ENCODE measurements around the gene INSIG2. TPM values are rescaled to one million over a fixed set of nuclear protein-coding genes. Genes with fewer than 3 reads are reported as not detected.

The INSIG2 gene
- total RNA-seq, 1 experiment from 2014 or later, result 8.5 TPM

DNA sequence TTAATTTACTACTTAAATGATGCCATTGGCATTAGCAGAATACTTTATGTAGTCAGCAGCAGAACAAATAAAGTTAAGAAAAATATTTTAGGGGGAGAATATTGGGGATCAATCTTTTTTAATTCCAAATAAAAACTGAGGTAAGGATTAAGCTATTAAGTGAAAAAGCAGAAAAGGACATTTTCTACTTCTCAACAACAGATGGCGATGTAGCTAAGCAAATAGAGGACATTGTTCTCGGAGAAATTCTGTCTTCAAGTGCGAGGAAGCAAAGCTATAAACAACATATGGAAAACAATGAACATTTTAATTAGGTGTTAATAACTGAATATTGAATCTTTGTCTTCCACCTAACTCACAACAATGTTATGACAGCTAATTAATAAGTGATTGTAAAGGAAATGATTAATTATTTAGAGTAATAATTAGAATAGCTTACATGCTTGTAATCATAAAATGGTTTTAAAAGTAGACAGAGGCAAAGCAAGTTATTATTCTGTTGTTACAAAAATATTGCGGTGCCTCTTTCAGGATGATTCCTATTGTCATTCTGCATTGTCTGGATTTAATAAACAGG, 41.5 kb upstream of the INSIG2 start:
- H3K9me3 ChIP-seq (ENCODE audit: low read length), result no peaks in the 10 kb centered on the region
- no peaks in the 10 kb centered on the region for H4K20me1 ChIP-seq (ENCODE audit: low read length)
- H3K27me3 ChIP-seq (ENCODE audit: low read length), result no peaks in the 10 kb centered on the region
- H3K9me2 ChIP-seq (replicated peaks; ENCODE audit: low read length), result no peaks in the 10 kb centered on the region
- TF ChIP-seq EZH2phosphoT487 (IDR thresholded peaks at IDR 0.05; ENCODE audit: borderline replicate concordance, low read length) (no peak), CTCF (conservative IDR thresholded peaks at IDR 0.05; ENCODE audit: low read depth, low read length) (peak; percentile 87)
- no TSS peak for BruUV-seq (replicated peaks)
- no peaks in the 10 kb centered on the region for H3F3A ChIP-seq (ENCODE audit: low read length, unreplicated experiment)
- peak; percentile 71 for DNase-seq
- intact Hi-C loops (cut with micrococcal nuclease), result loop anchor here (1.0 to 5.0 kb wide), 10 partner anchors 15 to 821 kb away; no protein-coding TSS in a partner anchor
- peaks cover 53% of the 10 kb centered on the region for H3K4me1 ChIP-seq (ENCODE audit: insufficient read depth, low read length)
- H3K4me3 ChIP-seq (ENCODE audit: low read length), result peak overlapping the region; percentile 45
- H3K79me2 ChIP-seq (ENCODE audit: low read length), result no peaks in the 10 kb centered on the region
- H3K9ac ChIP-seq (ENCODE audit: low read length), result peak overlapping the region; percentile 24
- H3K4me2 ChIP-seq (ENCODE audit: low read length), result peak overlapping the region; percentile 72
- no peak overlapping the region for H2AFZ ChIP-seq (ENCODE audit: low read length)
- H3K27ac ChIP-seq (ENCODE audit: low read length), result peak overlapping the region; percentile 66
- POLR2A ChIA-PET (ENCODE audit: unreplicated experiment), result interaction anchor here (0.6 kb wide), 2 partner anchors 77 to 162 kb away, joined by 3 read pairs; no protein-coding TSS in a partner anchor
- no peaks in the 10 kb centered on the region for H3K36me3 ChIP-seq (ENCODE audit: low read depth, low read length)
- CTCF ChIA-PET, result interaction anchor here (0.5 to 2.5 kb wide), 15 partner anchors 9 to 835 kb away, joined by 3 to 19 read pairs (median 6); partner anchors contain the start of gene INSIG2
- ATAC-seq, result peak; percentile 9; the same call in 1 of the 2 replicates

GRCh38 chr2:118047380-118047826, 40.9 kb upstream of the INSIG2 start:
- no peaks in the 10 kb centered on the region for H3K27me3 ChIP-seq (ENCODE audit: low read length)
- no peaks in the 10 kb centered on the region for H3K9me2 ChIP-seq (replicated peaks; ENCODE audit: low read length)
- peak; percentile 84 for DNase-seq
- peak overlapping the region; percentile 24 for H3K9ac ChIP-seq (ENCODE audit: low read length)
- H3K4me3 ChIP-seq (ENCODE audit: low read length), result peak overlapping the region; percentile 45
- no peaks in the 10 kb centered on the region for H3K9me3 ChIP-seq (ENCODE audit: low read length)
- TF ChIP-seq CTCF (conservative IDR thresholded peaks at IDR 0.05; ENCODE audit: low read depth, low read length) (no peak), EZH2 (IDR thresholded peaks at IDR 0.05; ENCODE audit: low read length, unreplicated experiment) (no peak), EZH2phosphoT487 (IDR thresholded peaks at IDR 0.05; ENCODE audit: borderline replicate concordance, low read length) (no peak)
- no peak overlapping the region for H2AFZ ChIP-seq (ENCODE audit: low read length)
- peak overlapping the region; percentile 72 for H3K4me2 ChIP-seq (ENCODE audit: low read length)
- CTCF ChIA-PET, result interaction anchor here (0.5 to 2.5 kb wide), 12 partner anchors 9 to 808 kb away, joined by 3 to 19 read pairs (median 7); partner anchors contain the start of gene INSIG2
- no peaks in the 10 kb centered on the region for H3K79me2 ChIP-seq (ENCODE audit: low read length)
- ATAC-seq, result peak; percentile 81
- intact Hi-C loops (cut with micrococcal nuclease), result loop anchor here (1.0 to 5.0 kb wide), 9 partner anchors 14 to 820 kb away; no protein-coding TSS in a partner anchor
- H3K36me3 ChIP-seq (ENCODE audit: low read depth, low read length), result no peaks in the 10 kb centered on the region
- H3K4me1 ChIP-seq (ENCODE audit: insufficient read depth, low read length), result peaks cover 53% of the 10 kb centered on the region
- POLR2A ChIA-PET (ENCODE audit: unreplicated experiment), result interaction anchor here (0.6 kb wide), 2 partner anchors 76 to 161 kb away, joined by 3 read pairs; no protein-coding TSS in a partner anchor
- H3K27ac ChIP-seq (ENCODE audit: low read length), result peak overlapping the region; percentile 66
- no peaks in the 10 kb centered on the region for H3F3A ChIP-seq (ENCODE audit: low read length, unreplicated experiment)
- no peaks in the 10 kb centered on the region for H4K20me1 ChIP-seq (ENCODE audit: low read length)
- no TSS peak for BruUV-seq (replicated peaks)

DNA sequence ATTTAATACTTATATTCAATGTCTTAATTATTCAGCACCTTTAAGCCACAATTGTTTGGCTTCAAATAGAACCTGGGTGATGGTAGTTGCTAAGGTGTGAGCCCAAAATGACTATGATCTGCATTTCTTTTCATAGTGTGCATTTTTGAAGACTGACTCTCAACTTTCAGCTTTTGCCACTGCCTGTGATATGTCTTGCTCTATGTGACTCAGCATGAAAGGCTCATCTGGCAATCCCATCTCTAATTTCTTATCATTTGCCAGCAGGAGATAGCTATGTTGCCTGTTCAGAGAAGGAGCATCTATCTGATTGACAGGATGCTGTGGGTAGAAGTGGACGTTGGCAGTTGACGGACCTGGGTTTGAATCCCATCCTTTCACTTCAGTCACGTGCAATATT, 39.9 kb upstream of the INSIG2 start:
- Histone ChIP-seq H3K9me3 (ENCODE audit: low read length) (no peaks in the 10 kb centered on the region), H3K27ac (ENCODE audit: low read length) (no peak overlapping the region), H2AFZ (ENCODE audit: low read length) (no peak overlapping the region), H3F3A (ENCODE audit: low read length, unreplicated experiment) (no peaks in the 10 kb centered on the region), H3K9me2 (replicated peaks; ENCODE audit: low read length) (no peaks in the 10 kb centered on the region), H3K36me3 (ENCODE audit: low read depth, low read length) (no peaks in the 10 kb centered on the region), H3K9ac (ENCODE audit: low read length) (no peak overlapping the region), H4K20me1 (ENCODE audit: low read length) (no peaks in the 10 kb centered on the region), H3K4me2 (ENCODE audit: low read length) (no peak overlapping the region), H3K79me2 (ENCODE audit: low read length) (no peaks in the 10 kb centered on the region), H3K27me3 (ENCODE audit: low read length) (no peaks in the 10 kb centered on the region), H3K4me3 (ENCODE audit: low read length) (no peak overlapping the region), H3K4me1 (ENCODE audit: insufficient read depth, low read length) (peaks cover 53% of the 10 kb centered on the region)
- DNase-seq (no peak), ATAC-seq (no peak)
- ChIA-PET POLR2A (ENCODE audit: unreplicated experiment) (no interaction called here), CTCF (interaction anchor here (2.3 to 2.5 kb wide), 2 partner anchors 12 to 75 kb away, joined by 10 to 17 read pairs; no protein-coding TSS in a partner anchor)
- BruUV-seq (replicated peaks), result no TSS peak
- intact Hi-C loops (cut with micrococcal nuclease), result loop anchor here (5.0 kb wide), 4 partner anchors 114 to 819 kb away; no protein-coding TSS in a partner anchor
- no peak for TF ChIP-seq EZH2 (IDR thresholded peaks at IDR 0.05; ENCODE audit: low read length, unreplicated experiment)
- no peak for TF ChIP-seq EZH2phosphoT487 (IDR thresholded peaks at IDR 0.05; ENCODE audit: borderline replicate concordance, low read length)
- TF ChIP-seq CTCF (conservative IDR thresholded peaks at IDR 0.05; ENCODE audit: low read depth, low read length), result no peak

Data from PC-3 (cell line).